Pancreas (tissue), 10 donors: Measurements from ENCODE around the gene PAPOLG. TPM values are rescaled to one million over a fixed set of nuclear protein-coding genes. Genes with fewer than 3 reads are reported as not detected.

Source experiments
- ATAC-seq, 4 donors: fragments of 200-7000 bp; cut with Tn5 transposase; one replicate each; pipeline versions ENCODE4 v1.8.0 to v1.9.1; 2020; ENCODE audit warnings: mild to moderate bottlenecking in 4 of 4, moderate library complexity in 4 of 4
- DNase-seq, 6 donors: peaks; one replicate each; pipeline ENCODE4 v3.0.0-alpha.2; 2020
- FAIRE-seq: peaks from 2 replicates; lab custom pipeline; 2012; peaks lifted over from hg19 to GRCh38; lab: Jason Lieb, UNC
- H3K27ac ChIP-seq, 4 donors: fragments of 200-600 bp; sonication (generic); 1 replicate in 3 of 4; 2 replicates in 1 of 4; pipeline versions ENCODE4 v1.5.0 to v1.8.0; 2020
- H3K27me3 ChIP-seq, 4 donors: fragments of 200-600 bp; one replicate each; pipeline ENCODE4 v1.8.0; 2021
- H3K36me3 ChIP-seq, 3 donors: fragments of 200-600 bp; sonication (generic) in 1 of 3; one replicate each; pipeline versions ENCODE4 v1.5.0 to v1.8.0; 2020 to 2021
- H3K4me1 ChIP-seq, 3 donors: fragments of 200-600 bp; one replicate each; pipeline ENCODE4 v1.8.0; 2021
- H3K4me3 ChIP-seq, 4 donors: fragments of 200-600 bp; sonication (generic) in 2 of 4; one replicate each; pipeline versions ENCODE4 v1.5.0 to v1.8.0; 2020 to 2021
- H3K9me3 ChIP-seq, 4 donors: fragments of 200-600 bp; one replicate each; pipeline ENCODE4 v1.8.0; 2021
- CTCF ChIP-seq, 4 donors: fragments of 200-600 bp; sonication (generic) in 3 of 4; IDR thresholded peaks; one replicate each; pipeline versions ENCODE4 v1.5.0 to v1.8.0; 2021; ENCODE audit warnings: antibody characterized with exemption in 4 of 4
- WGBS, 2 donors: extraction: QIAGEN DNeasy Blood & Tissue Kit; methylation state at CpG; one replicate each; pipeline ENCODE4 v1.1.7; 2013; 5-methylcytosine and 5-hydroxymethylcytosine counted together
- intact Hi-C, 3 donors: fragments of 100-400 bp; cut with DNase I; formaldehyde crosslinking; loops; one replicate each; pipeline versions ENCODE4 v1.11.1 to v1.14.2; 2022
- polyA plus RNA-seq, 2 donors: library from polyadenylated mRNA; stranded (reverse); fragments of 200-250 nt; gene quantifications; one replicate each; pipeline ENCODE4 v1.2.3, GENCODE V29; 2013
- total RNA-seq, 6 donors: library from RNA; stranded (reverse); fragmentation: NEBNext Ultra II Directional in 4 of 6; extraction: Animal tissue kit (Norgen Biotek cat#: 25700) in 4 of 6; gene quantifications; one replicate each; pipeline versions ENCODE4 v1.2.1 to v1.2.4, GENCODE V29; 2021 to 2023
- donor health status: healthy with polysubstance abuse.
- donor health status: DM: no; HTN: no; CAD: no; lungs with moderate emphysema.
- donor health status: DM: no; HTN: no; CAD: no.
- donor health status: control.
- donor health status: control.
- donor health status: Bipolar disorder and iron deficiency.
- donor health status: DM: yes; HTN: yes; CAD: no.
- donor health status: DM: no; HTN: no; CAD: no.
- donor health status: DM: no; HTN: no; CAD: no.
- donor health status: DM: yes; HTN: yes; CAD: no.

The PAPOLG gene
- total and polyA plus RNA-seq, 8 donors: 2.2 to 8.7 (median 3.7) TPM

- ATAC-seq: peak in 3 of 4 donors; percentile 46 to 62 (median 60)
- Histone ChIP-seq H3K27me3 (no peaks in the 10 kb centered on the region), H3K36me3 (no peaks in the 10 kb centered on the region), H3K27ac (no peak overlapping the region), H3K9me3 (no peaks in the 10 kb centered on the region), H3K4me3 (peak overlapping the region in 3 of 4 donors; percentile 3 to 40 (median 26)), H3K4me1 (no peaks in the 10 kb centered on the region)
- DNase-seq: peak in 1 of 6 donors; percentile 66
- 1 to 2% methylated on average over 33 to 46 of the region's 46 CpGs for whole genome bisulfite sequencing, 2 donors
- no peak for FAIRE-seq
- no peak for TF ChIP-seq CTCF (IDR thresholded peaks at IDR 0.05)
- intact Hi-C loops: no loop called here
Observed at GRCh38 chr2:60735496-60736250, 20.4 kb upstream of the PAPOLG start.

GRCh38 chr2:60738679-60739078 lies 17.4 kb upstream of the PAPOLG start:
- intact Hi-C loops: no loop called here
- Histone ChIP-seq H3K4me1 (no peaks in the 10 kb centered on the region), H3K4me3 (no peak overlapping the region), H3K36me3 (no peaks in the 10 kb centered on the region), H3K27ac (no peak overlapping the region), H3K27me3 (no peaks in the 10 kb centered on the region), H3K9me3 (no peaks in the 10 kb centered on the region)
- WGBS, 2 donors: 87 to 93% methylated on average over 3 of the region's 3 CpGs
- FAIRE-seq: no peak
- no peak for ATAC-seq
- no peak for DNase-seq
- no peak for TF ChIP-seq CTCF (IDR thresholded peaks at IDR 0.05)

- ATAC-seq: no peak
- DNase-seq: no peak
- Histone ChIP-seq H3K9me3 (no peaks in the 10 kb centered on the region), H3K27ac (no peak overlapping the region), H3K36me3 (no peaks in the 10 kb centered on the region), H3K27me3 (no peaks in the 10 kb centered on the region), H3K4me1 (no peaks in the 10 kb centered on the region), H3K4me3 (no peak overlapping the region)
- FAIRE-seq: no peak
- TF ChIP-seq CTCF (IDR thresholded peaks at IDR 0.05): no peak
- intact Hi-C loops: no loop called here
- WGBS, 2 donors: 74 to 91% methylated on average over 6 of the region's 6 CpGs
Observed at GRCh38 chr2:60739156-60739555, 16.9 kb upstream of the PAPOLG start.

GRCh38 chr2:60741576-60741975 lies 14.5 kb upstream of the PAPOLG start:
- Histone ChIP-seq H3K4me1 (no peaks in the 10 kb centered on the region), H3K36me3 (no peaks in the 10 kb centered on the region), H3K4me3 (no peak overlapping the region), H3K27ac (no peak overlapping the region), H3K9me3 (no peaks in the 10 kb centered on the region), H3K27me3 (no peaks in the 10 kb centered on the region)
- 85 to 89% methylated on average over 11 of the region's 11 CpGs for WGBS, 2 donors
- ATAC-seq: no peak
- intact Hi-C loops: no loop called here
- no peak for TF ChIP-seq CTCF (IDR thresholded peaks at IDR 0.05)
- FAIRE-seq: no peak
- DNase-seq: no peak

- no peaks in the 10 kb centered on the region for H3K27me3 ChIP-seq
- no peaks in the 10 kb centered on the region for H3K4me1 ChIP-seq
- intact Hi-C loops: no loop called here
- H3K4me3 ChIP-seq: no peak overlapping the region
- TF ChIP-seq CTCF (IDR thresholded peaks at IDR 0.05): no peak
- FAIRE-seq: no peak
- H3K27ac ChIP-seq: no peak overlapping the region
- DNase-seq: no peak
- ATAC-seq: no peak
- no peaks in the 10 kb centered on the region for H3K9me3 ChIP-seq
- no peaks in the 10 kb centered on the region for H3K36me3 ChIP-seq
- 50 to 57% methylated on average over 4 of the region's 4 CpGs for WGBS, 2 donors
Observed at GRCh38 chr2:60742419-60742818, 13.6 kb upstream of the PAPOLG start.
